Mucosa of descending colon (tissue), 3 donors: ENCODE data around the gene MYO18B. TPM values are rescaled to one million over a fixed set of nuclear protein-coding genes. Genes with fewer than 3 reads are reported as not detected.
A peak's percentile ranks its signal among the peaks of the same experiment; 100 is the strongest.

ENCODE experiments used
- ATAC-seq: fragments of 200-7000 bp; cut with Tn5 transposase; one replicate; pipeline ENCODE4 v1.9.1; 2020; ENCODE audit warnings: mild to moderate bottlenecking, moderate library complexity
- DNase-seq, 3 donors: peaks; one replicate each; pipeline ENCODE4 v3.0.0-alpha.2; 2020
- H3K36me3 ChIP-seq: fragments of 200-600 bp; one replicate; pipeline ENCODE4 v1.8.0; 2021; ENCODE audit warnings: low read depth, mild to moderate bottlenecking
- H3K4me1 ChIP-seq: fragments of 200-600 bp; one replicate; pipeline ENCODE4 v1.8.0; 2021; ENCODE audit warnings: low read depth, mild to moderate bottlenecking
- H3K4me3 ChIP-seq: fragments of 200-600 bp; one replicate; pipeline ENCODE4 v1.8.0; 2021; ENCODE audit warnings: mild to moderate bottlenecking
- H3K9me3 ChIP-seq: fragments of 200-600 bp; one replicate; pipeline ENCODE4 v1.8.0; 2021; ENCODE audit warnings: mild to moderate bottlenecking
- CTCF ChIP-seq: fragments of 200-600 bp; IDR thresholded peaks from one replicate; pipeline ENCODE4 v1.8.0; 2022; ENCODE audit warnings: antibody characterized with exemption, mild to moderate bottlenecking
- intact Hi-C, 2 donors: fragments of 100-400 bp; cut with DNase I in 1 of 2; cut with micrococcal nuclease in 1 of 2; formaldehyde crosslinking; loops; one replicate each; pipeline versions ENCODE4 v1.11.0 to v1.11.1; 2022; cut with DNase I, micrococcal nuclease
- total RNA-seq, 3 donors: library from RNA; stranded (reverse); fragmentation: NEBNext Ultra II Directional in 2 of 3; extraction: Animal tissue kit (Norgen Biotek cat#: 25700) in 2 of 3; gene quantifications; one replicate each; pipeline versions ENCODE4 v1.2.1 to v1.2.4, GENCODE V29; 2021 to 2023
- donor health status: DM: no; HTN: no; CAD: no; lungs with moderate emphysema.
- donor health status: DM: no; HTN: no; CAD: no.
- donor health status: DM: no; HTN: yes; CAD: no.

MYO18B gene
- total RNA-seq, 3 donors from 2014 or later = 0.03 to 0.17 (median 0.12) TPM

GRCh38 chr22:25875461-25875860, 133.5 kb downstream of the MYO18B start:
- DNase-seq (no peak), ATAC-seq (no peak)
- TF ChIP-seq CTCF = no peak
- no peaks in the 10 kb centered on the region for H3K9me3 ChIP-seq
- intact Hi-C loops = no loop called here
- no peaks in the 10 kb centered on the region for H3K36me3 ChIP-seq
- no peaks in the 10 kb centered on the region for H3K4me1 ChIP-seq
- H3K4me3 ChIP-seq = no peak overlapping the region

GRCh38 chr22:25876871-25877270, 134.9 kb downstream of the MYO18B start:
- Histone ChIP-seq H3K4me1 (no peaks in the 10 kb centered on the region), H3K9me3 (no peaks in the 10 kb centered on the region), H3K4me3 (no peak overlapping the region), H3K36me3 (no peaks in the 10 kb centered on the region)
- no peak for TF ChIP-seq CTCF
- DNase-seq (no peak), ATAC-seq (no peak)
- intact Hi-C loops = no loop called here

- ATAC-seq = peak; percentile 29
- intact Hi-C loops = no loop called here
- no peaks in the 10 kb centered on the region for H3K36me3 ChIP-seq
- H3K9me3 ChIP-seq = no peaks in the 10 kb centered on the region
- H3K4me1 ChIP-seq = no peaks in the 10 kb centered on the region
- no peak overlapping the region for H3K4me3 ChIP-seq
- TF ChIP-seq CTCF = no peak
- no peak for DNase-seq
Observed at GRCh38 chr22:25878933-25879332, 136.9 kb downstream of the MYO18B start.

- intact Hi-C loops = no loop called here
- ATAC-seq (no peak), DNase-seq (no peak)
- Histone ChIP-seq H3K4me3 (no peak overlapping the region), H3K9me3 (no peaks in the 10 kb centered on the region), H3K4me1 (no peaks in the 10 kb centered on the region), H3K36me3 (no peaks in the 10 kb centered on the region)
- TF ChIP-seq CTCF = no peak
Observed at GRCh38 chr22:25880524-25880923, 138.5 kb downstream of the MYO18B start.

GRCh38 chr22:25881210-25881755, 139.3 kb downstream of the MYO18B start:
- ATAC-seq (no peak), DNase-seq (no peak)
- no peaks in the 10 kb centered on the region for H3K36me3 ChIP-seq
- H3K4me1 ChIP-seq = no peaks in the 10 kb centered on the region
- intact Hi-C loops = no loop called here
- H3K9me3 ChIP-seq = no peaks in the 10 kb centered on the region
- TF ChIP-seq CTCF = no peak
- H3K4me3 ChIP-seq = no peak overlapping the region

GRCh38 chr22:25882360-25882759, 140.4 kb downstream of the MYO18B start:
- H3K4me1 ChIP-seq = no peaks in the 10 kb centered on the region
- no peak for DNase-seq
- no peaks in the 10 kb centered on the region for H3K36me3 ChIP-seq
- H3K4me3 ChIP-seq = no peak overlapping the region
- intact Hi-C loops = no loop called here
- ATAC-seq = no peak
- no peaks in the 10 kb centered on the region for H3K9me3 ChIP-seq
- no peak for TF ChIP-seq CTCF
